Muscle of leg (tissue), 11 donors: ENCODE data around the gene FXYD1. TPM values are rescaled to one million over a fixed set of nuclear protein-coding genes. Genes with fewer than 3 reads are reported as not detected.

Experiments
- DNase-seq: peaks from one replicate; pipeline ENCODE4 v3.0.0; 2013
- H3K27ac ChIP-seq: one replicate; pipeline ENCODE4 v1.5.1; 2013; ENCODE audit warnings: mild to moderate bottlenecking, low read length, control low read depth
- H3K27me3 ChIP-seq: one replicate; pipeline ENCODE4 v1.6.1; 2013; ENCODE audit warnings: low read length; ENCODE audit not compliant: control insufficient read depth, insufficient read depth
- H3K36me3 ChIP-seq: one replicate; pipeline ENCODE4 v1.6.1; 2013; ENCODE audit warnings: low read length; ENCODE audit not compliant: control insufficient read depth, insufficient read depth
- H3K4me1 ChIP-seq: one replicate; pipeline ENCODE4 v1.6.1; 2013; ENCODE audit warnings: low read length; ENCODE audit not compliant: control insufficient read depth, insufficient read depth
- H3K4me3 ChIP-seq: one replicate; pipeline ENCODE4 v1.5.1; 2013; ENCODE audit warnings: low read length, control low read depth
- H3K9me3 ChIP-seq: replicated peaks from 2 replicates; pipeline ENCODE4 v1.6.1; 2013; ENCODE audit warnings: low read depth, low read length; ENCODE audit not compliant: control insufficient read depth
- WGBS: methylation state at CpG from one replicate; pipeline ENCODE4 v1.1.5; 2013; ENCODE audit warnings: missing lambda C conversion rate; ENCODE audit not compliant: insufficient coverage; 5-methylcytosine and 5-hydroxymethylcytosine counted together
- polyA plus RNA-seq, 8 donors: library from polyadenylated mRNA; unstranded; fragments of 120-200 nt; gene quantifications; one replicate each; pipeline versions ENCODE4 v1.2.1 to v1.2.3, GENCODE V29; 2013; ENCODE audit warnings: inconsistent platforms in 1 of 8, low replicate concordance in 1 of 8; ENCODE audit not compliant: insufficient read length in 8 of 8, insufficient read depth in 1 of 8
- total RNA-seq: library from RNA; stranded (reverse); fragments of 120-200 nt; gene quantifications from one replicate; pipeline ENCODE4 v1.2.4, GENCODE V29; 2013

Gene FXYD1
- total and polyA plus RNA-seq, 9 donors: 144 to 301 (median 195) TPM

GRCh38 chr19:35130761-35131720 lies 7.6 kb upstream of the FXYD1 start:
- Histone ChIP-seq H3K27ac (no peak overlapping the region), H3K27me3 (no peaks in the 10 kb centered on the region), H3K4me1 (peaks cover 26% of the 10 kb centered on the region), H3K4me3 (no peak overlapping the region), H3K36me3 (no peaks in the 10 kb centered on the region), H3K9me3 (no peaks in the 10 kb centered on the region)
- DNase-seq: no peak
- WGBS: 74% methylated on average over 18 of the region's 31 CpGs

GRCh38 chr19:35132254-35132653 lies 6.4 kb upstream of the FXYD1 start:
- Histone ChIP-seq H3K4me1 (peaks cover 25% of the 10 kb centered on the region), H3K4me3 (no peak overlapping the region), H3K27me3 (no peaks in the 10 kb centered on the region), H3K36me3 (no peaks in the 10 kb centered on the region), H3K9me3 (no peaks in the 10 kb centered on the region), H3K27ac (no peak overlapping the region)
- no peak for DNase-seq

GRCh38 chr19:35133826-35134225 lies 4.8 kb upstream of the FXYD1 start:
- Histone ChIP-seq H3K27me3 (no peaks in the 10 kb centered on the region), H3K27ac (no peak overlapping the region), H3K36me3 (no peaks in the 10 kb centered on the region), H3K4me1 (peaks cover 35% of the 10 kb centered on the region), H3K4me3 (no peak overlapping the region), H3K9me3 (no peaks in the 10 kb centered on the region)
- 65% methylated on average over 6 of the region's 11 CpGs for WGBS
- no peak for DNase-seq

GRCh38 chr19:35134601-35135242 lies 3.9 kb upstream of the FXYD1 start, which contains the start of gene LGI4:
Gene LGI4, minus strand, starts transcription at chr19:35135059. Its CDS starts 379 bp downstream, at chr19:35134680.
- DNase-seq: peak; percentile 56
- Histone ChIP-seq H3K27ac (peak within 1 kb of the TSS; percentile 51), H3K4me3 (peak within 1 kb of the TSS; percentile 10), H3K27me3 (no peaks in the 10 kb centered on the region), H3K36me3 (no peaks in the 10 kb centered on the region), H3K4me1 (peaks cover 41% of the 10 kb centered on the region), H3K9me3 (no peaks in the 10 kb centered on the region)
- WGBS: 35% methylated on average over 3 of the region's 15 CpGs

- peak overlapping the region; percentile 10 for H3K4me3 ChIP-seq
- H3K27me3 ChIP-seq: no peaks in the 10 kb centered on the region
- no peaks in the 10 kb centered on the region for H3K36me3 ChIP-seq
- peaks cover 49% of the 10 kb centered on the region for H3K4me1 ChIP-seq
- peak; percentile 90 for DNase-seq
- H3K27ac ChIP-seq: peak overlapping the region; percentile 51
- no CpG with 5 or more reads among the region's 7 CpGs for WGBS
- H3K9me3 ChIP-seq: no peaks in the 10 kb centered on the region
Observed at GRCh38 chr19:35135389-35135909, 3.2 kb upstream of the FXYD1 start.

GRCh38 chr19:35136231-35136630 lies 2.4 kb upstream of the FXYD1 start:
- WGBS: 81% methylated on average over 8 of the region's 11 CpGs
- no peaks in the 10 kb centered on the region for H3K36me3 ChIP-seq
- H3K27ac ChIP-seq: no peak overlapping the region
- H3K27me3 ChIP-seq: no peaks in the 10 kb centered on the region
- H3K4me1 ChIP-seq: peaks cover 55% of the 10 kb centered on the region
- no peak for DNase-seq
- no peak overlapping the region for H3K4me3 ChIP-seq
- H3K9me3 ChIP-seq: no peaks in the 10 kb centered on the region

- no peak overlapping the region for H3K27ac ChIP-seq
- H3K4me3 ChIP-seq: no peak overlapping the region
- no peak for DNase-seq
- peaks cover 5% of the 10 kb centered on the region for H3K36me3 ChIP-seq
- peaks cover 5% of the 10 kb centered on the region for H3K27me3 ChIP-seq
- WGBS: 56% methylated on average over 8 of the region's 9 CpGs
- H3K4me1 ChIP-seq: peaks cover 61% of the 10 kb centered on the region
- H3K9me3 ChIP-seq: no peaks in the 10 kb centered on the region
Observed at GRCh38 chr19:35136977-35137702, 1.5 kb upstream of the FXYD1 start.

- H3K27ac ChIP-seq: peak overlapping the region; percentile 92
- H3K9me3 ChIP-seq: no peaks in the 10 kb centered on the region
- DNase-seq: peak; percentile 36
- H3K4me1 ChIP-seq: peaks cover 67% of the 10 kb centered on the region
- peaks cover 29% of the 10 kb centered on the region for H3K27me3 ChIP-seq
- WGBS: 53% methylated on average over 8 of the region's 12 CpGs
- H3K36me3 ChIP-seq: peaks cover 5% of the 10 kb centered on the region
- H3K4me3 ChIP-seq: peak overlapping the region; percentile 52
Observed at GRCh38 chr19:35140207-35140961, 1.8 kb downstream of the FXYD1 start.

- peaks cover 5% of the 10 kb centered on the region for H3K36me3 ChIP-seq
- H3K27ac ChIP-seq: peak overlapping the region; percentile 35
Observed at GRCh38 chr19:35140962-35141836, 2.6 kb downstream of the FXYD1 start.

More at GRCh38 chr19:35140962-35141836, 2.6 kb downstream of the FXYD1 start:
- DNase-seq: peak; percentile 87
- WGBS: 15% methylated on average over 20 of the region's 48 CpGs
- Histone ChIP-seq H3K4me3 (no peak overlapping the region), H3K27me3 (peaks cover 29% of the 10 kb centered on the region), H3K4me1 (peaks cover 61% of the 10 kb centered on the region), H3K9me3 (no peaks in the 10 kb centered on the region)
